CD14-positive monocyte (primary cell): ENCODE results near the gene ARSB. TPM values are rescaled to one million over a fixed set of nuclear protein-coding genes. Genes with fewer than 3 reads are reported as not detected.

Experiments
- DNase-seq, 3 donors: peaks; one replicate each; pipeline ENCODE4 v3.0.0-alpha.2; 2011 to 2022
- H2AFZ ChIP-seq: 2 replicates; pipeline ENCODE4 v1.6.0; 2012; ENCODE audit warnings: mild to moderate bottlenecking, low read depth, low read length, inconsistent platforms; ENCODE audit not compliant: insufficient read depth, poor library complexity, severe bottlenecking
- H3K27ac ChIP-seq, 2 donors: 1 replicate in 1 of 2; 2 replicates in 1 of 2; pipeline ENCODE4 v1.5.1; 2012 to 2013; ENCODE audit warnings: low read length in 2 of 2, control low read depth in 1 of 2, inconsistent platforms in 1 of 2, low read depth in 1 of 2, mild to moderate bottlenecking in 1 of 2
- H3K27me3 ChIP-seq, 2 donors: one replicate each; pipeline versions ENCODE4 v1.6.0 to v1.6.1; 2011 to 2013; ENCODE audit warnings: low read length in 2 of 2; ENCODE audit not compliant: control insufficient read depth in 2 of 2, insufficient read depth in 2 of 2
- H3K36me3 ChIP-seq, 2 donors: replicated peaks in 1 of 2; 1 replicate in 1 of 2; 2 replicates in 1 of 2; pipeline versions ENCODE4 v1.5.1 to v1.6.1; 2012 to 2013; ENCODE audit warnings: low read length in 2 of 2, control low read depth in 1 of 2, inconsistent platforms in 1 of 2, mild to moderate bottlenecking in 1 of 2; ENCODE audit not compliant: insufficient read depth in 2 of 2, control insufficient read depth in 1 of 2
- H3K4me1 ChIP-seq, 2 donors: 1 replicate in 1 of 2; 2 replicates in 1 of 2; pipeline versions ENCODE4 v1.5.1 to v1.6.1; 2012 to 2013; ENCODE audit warnings: low read length in 2 of 2, control low read depth in 1 of 2, inconsistent platforms in 1 of 2, mild to moderate bottlenecking in 1 of 2, moderate library complexity in 1 of 2; ENCODE audit not compliant: insufficient read depth in 2 of 2, control insufficient read depth in 1 of 2
- H3K4me2 ChIP-seq: replicated peaks from 2 replicates; pipeline ENCODE3; 2012; ENCODE audit warnings: low read length, moderate library complexity, mild to moderate bottlenecking; ENCODE audit not compliant: poor library complexity, severe bottlenecking; ENCODE audit errors: extremely low read depth
- H3K4me3 ChIP-seq, 3 experiments: fragments of 200-600 bp in 1 of 3; sonication (generic) in 1 of 3; replicated peaks in 1 of 3; 1 replicate in 2 of 3; 2 replicates in 1 of 3; pipeline ENCODE4 v1.5.1; 2011 to 2013; ENCODE audit warnings: low read length in 3 of 3, mild to moderate bottlenecking in 3 of 3, control low read depth in 2 of 3, low read depth in 2 of 3, inconsistent platforms in 1 of 3, moderate library complexity in 1 of 3
- H3K79me2 ChIP-seq: 2 replicates; pipeline ENCODE4 v1.6.0; 2012; ENCODE audit warnings: mild to moderate bottlenecking, control low read depth, inconsistent platforms, low read length, moderate library complexity; ENCODE audit not compliant: insufficient read depth
- H3K9ac ChIP-seq: 2 replicates; pipeline ENCODE4 v1.6.0; 2017; ENCODE audit warnings: low read length, mild to moderate bottlenecking; ENCODE audit not compliant: insufficient read depth, poor library complexity, severe bottlenecking
- H3K9me3 ChIP-seq, 2 donors: replicated peaks in 1 of 2; 1 replicate in 1 of 2; 2 replicates in 1 of 2; pipeline versions ENCODE4 v1.5.1 to v1.6.1; 2012 to 2013; ENCODE audit warnings: low read length in 2 of 2, control low read depth in 1 of 2; ENCODE audit not compliant: control insufficient read depth in 1 of 2, insufficient read depth in 1 of 2
- H4K20me1 ChIP-seq: 2 replicates; pipeline ENCODE4 v1.6.0; 2012; ENCODE audit warnings: mild to moderate bottlenecking, low read length, control low read depth, moderate library complexity; ENCODE audit not compliant: insufficient read depth
- H3K27ac Mint-ChIP-seq, 7 donors: one replicate each; pipeline ENCODE4 v1.8.0; 2020; ENCODE audit warnings: mild to moderate bottlenecking in 7 of 7, mixed read lengths in 7 of 7, moderate library complexity in 6 of 7, inconsistent platforms in 2 of 7
- H3K27me3 Mint-ChIP-seq, 3 donors: one replicate each; pipeline ENCODE4 v1.8.0; 2021 to 2022; ENCODE audit warnings: low read depth in 3 of 3, mild to moderate bottlenecking in 3 of 3, mixed read lengths in 3 of 3, moderate library complexity in 3 of 3, inconsistent platforms in 1 of 3
- H3K36me3 Mint-ChIP-seq, 2 donors: one replicate each; pipeline ENCODE4 v1.8.0; 2020; ENCODE audit warnings: mixed read lengths in 2 of 2, inconsistent platforms in 1 of 2, mild to moderate bottlenecking in 1 of 2
- H3K4me1 Mint-ChIP-seq: one replicate; pipeline ENCODE4 v1.8.0; 2020; ENCODE audit warnings: mild to moderate bottlenecking, mixed read lengths
- H3K4me3 Mint-ChIP-seq, 2 donors: one replicate each; pipeline ENCODE4 v1.8.0; 2020; ENCODE audit warnings: mild to moderate bottlenecking in 2 of 2, mixed read lengths in 2 of 2, moderate library complexity in 1 of 2
- H3K9me3 Mint-ChIP-seq, 7 donors: one replicate each; pipeline ENCODE4 v1.8.0; 2020 to 2022; ENCODE audit warnings: mixed read lengths in 7 of 7, mild to moderate bottlenecking in 6 of 7, moderate library complexity in 6 of 7, inconsistent platforms in 2 of 7
- WGBS: methylation state at CpG from one replicate; pipeline ENCODE4 v1.1.5; 2013; ENCODE audit warnings: missing lambda C conversion rate; ENCODE audit not compliant: insufficient coverage; 5-methylcytosine and 5-hydroxymethylcytosine counted together
- intact Hi-C, 2 donors: fragments of 100-400 bp; cut with micrococcal nuclease; formaldehyde crosslinking; loops; one replicate each; pipeline versions ENCODE4 v1.15.0 to v1.15.1; 2023
- polyA plus RNA-seq, 3 donors: library from polyadenylated mRNA; depleted of rRNA in 1 of 3; unstranded in 2 of 3; stranded (reverse) in 1 of 3; fragments of 300-500 nt in 2 of 3; fragments of >200 nt in 1 of 3; fragmentation: Illumina TruSeq in 2 of 3; gene quantifications; 1 replicate in 2 of 3; 2 replicates in 1 of 3; pipeline ENCODE4 v1.2.3, GENCODE V29; 2012 to 2021
- TF ChIP-seq, protein P1 (sequence below): fragments of 200-600 bp; IDR thresholded peaks from one replicate; pipeline ENCODE4 v1.8.0; 2022; ENCODE audit warnings: antibody characterized with exemption, mild to moderate bottlenecking

ARSB gene
- polyA plus RNA-seq, 3 donors, result 18.0 to 28.7 (median 18.1) TPM

DNA sequence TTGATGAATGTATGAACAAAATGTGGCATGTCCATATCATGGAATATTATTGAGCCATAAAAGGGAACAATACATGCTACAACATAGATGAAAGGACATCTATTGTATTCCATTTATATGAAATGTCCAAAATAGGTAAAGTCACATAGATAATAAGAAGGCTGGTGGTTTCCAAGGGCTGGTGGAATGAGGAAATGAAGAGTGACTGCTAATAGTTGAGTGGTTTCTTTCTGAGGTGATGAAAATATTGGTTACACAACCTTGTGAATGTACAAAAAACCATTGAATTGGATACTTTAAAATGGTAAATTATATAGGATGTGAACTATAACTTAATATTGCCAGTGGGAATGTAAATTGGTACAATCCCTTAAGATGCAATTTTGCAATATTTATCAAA lies 5.2 kb downstream of the ARSB start:
- no peak overlapping the region for H3K4me2 ChIP-seq
- no peak overlapping the region for H3K9ac ChIP-seq
- H2AFZ ChIP-seq, result no peak overlapping the region
- DNase-seq, result peak; percentile 40 to 79 (median 65)
- H3K9me3 ChIP-seq, result no peaks in the 10 kb centered on the region
- peak overlapping the region in 1 of 2 donors; percentile 64 for H3K27ac ChIP-seq
- H3K4me1 ChIP-seq, result peaks cover 30 to 64% of the 10 kb centered on the region in 2 donors
- Mint-ChIP-seq H3K36me3 (peaks cover 5% of the 10 kb centered on the region in 2 donors), H3K4me3 (no peak overlapping the region), H3K27me3 (no peaks in the 10 kb centered on the region), H3K9me3 (peaks cover 0 to 4% (median 0%) of the 10 kb centered on the region in 7 donors), H3K27ac (peak overlapping the region in 5 of 7 donors; percentile 43 to 87 (median 73)), H3K4me1 (peaks cover 54% of the 10 kb centered on the region)
- intact Hi-C loops, result no loop called here
- peaks cover 53% of the 10 kb centered on the region for H3K79me2 ChIP-seq
- no peaks in the 10 kb centered on the region for H3K27me3 ChIP-seq
- H4K20me1 ChIP-seq, result peaks cover 21% of the 10 kb centered on the region
- H3K36me3 ChIP-seq, result no peaks in the 10 kb centered on the region
- H3K4me3 ChIP-seq, result no peak overlapping the region
- TF ChIP-seq, protein P1, sequence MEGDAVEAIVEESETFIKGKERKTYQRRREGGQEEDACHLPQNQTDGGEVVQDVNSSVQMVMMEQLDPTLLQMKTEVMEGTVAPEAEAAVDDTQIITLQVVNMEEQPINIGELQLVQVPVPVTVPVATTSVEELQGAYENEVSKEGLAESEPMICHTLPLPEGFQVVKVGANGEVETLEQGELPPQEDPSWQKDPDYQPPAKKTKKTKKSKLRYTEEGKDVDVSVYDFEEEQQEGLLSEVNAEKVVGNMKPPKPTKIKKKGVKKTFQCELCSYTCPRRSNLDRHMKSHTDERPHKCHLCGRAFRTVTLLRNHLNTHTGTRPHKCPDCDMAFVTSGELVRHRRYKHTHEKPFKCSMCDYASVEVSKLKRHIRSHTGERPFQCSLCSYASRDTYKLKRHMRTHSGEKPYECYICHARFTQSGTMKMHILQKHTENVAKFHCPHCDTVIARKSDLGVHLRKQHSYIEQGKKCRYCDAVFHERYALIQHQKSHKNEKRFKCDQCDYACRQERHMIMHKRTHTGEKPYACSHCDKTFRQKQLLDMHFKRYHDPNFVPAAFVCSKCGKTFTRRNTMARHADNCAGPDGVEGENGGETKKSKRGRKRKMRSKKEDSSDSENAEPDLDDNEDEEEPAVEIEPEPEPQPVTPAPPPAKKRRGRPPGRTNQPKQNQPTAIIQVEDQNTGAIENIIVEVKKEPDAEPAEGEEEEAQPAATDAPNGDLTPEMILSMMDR, result no peak

DNA sequence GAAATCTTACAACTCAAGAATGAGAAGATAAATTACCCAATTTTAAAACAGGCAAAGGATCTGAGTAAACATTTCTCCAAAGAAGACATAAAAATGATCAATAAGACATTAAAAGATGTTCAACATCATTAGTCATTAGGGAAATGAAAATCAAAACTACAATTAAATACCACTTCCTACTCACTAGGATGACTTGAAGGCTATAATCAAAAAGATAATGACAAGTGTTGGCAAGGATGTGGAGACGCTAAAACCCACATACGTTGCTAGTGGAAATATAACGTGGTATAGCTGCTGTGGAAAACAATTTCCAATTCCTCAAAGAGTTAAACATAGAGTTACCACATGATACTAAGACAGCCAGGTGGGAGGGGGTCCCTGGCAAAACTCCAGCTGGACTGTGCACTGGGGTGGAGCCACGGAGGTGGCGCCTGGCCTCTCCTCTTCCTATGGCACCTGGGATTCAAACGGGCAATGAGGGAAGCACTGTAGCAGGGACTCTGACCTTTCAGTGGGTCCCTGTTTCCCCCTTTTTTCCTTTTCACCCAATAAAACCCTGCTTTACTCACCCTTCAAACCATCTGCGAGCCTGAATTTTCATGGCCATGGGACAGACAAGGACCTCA lies 5.9 kb downstream of the ARSB start:
- Histone ChIP-seq H3K27ac (peak overlapping the region in 1 of 2 donors; percentile 64), H2AFZ (no peak overlapping the region), H3K4me2 (no peak overlapping the region), H3K4me1 (peaks cover 29 to 63% of the 10 kb centered on the region in 2 donors), H3K36me3 (no peaks in the 10 kb centered on the region), H3K9ac (no peak overlapping the region), H3K4me3 (no peak overlapping the region), H3K27me3 (no peaks in the 10 kb centered on the region), H3K9me3 (no peaks in the 10 kb centered on the region), H3K79me2 (peaks cover 56% of the 10 kb centered on the region), H4K20me1 (peaks cover 26% of the 10 kb centered on the region)
- peaks cover 54% of the 10 kb centered on the region for H3K4me1 Mint-ChIP-seq
- H3K27ac Mint-ChIP-seq, result peak overlapping the region in 6 of 7 donors; percentile 43 to 87 (median 78)
- TF ChIP-seq, protein P1, result no peak
- intact Hi-C loops, result no loop called here
- WGBS, result 64% methylated on average over 2 of the region's 7 CpGs
- DNase-seq, result no peak
- H3K36me3 Mint-ChIP-seq, result peaks cover 5% of the 10 kb centered on the region in 2 donors
- H3K9me3 Mint-ChIP-seq, result peaks cover 0 to 4% (median 0%) of the 10 kb centered on the region in 7 donors
- no peaks in the 10 kb centered on the region for H3K27me3 Mint-ChIP-seq
- no peak overlapping the region for H3K4me3 Mint-ChIP-seq
